GM20000 (cell line): Measurements from ENCODE around the gene MED22.

Source experiments
- DNase-seq: peaks from one replicate; pipeline ENCODE4 v3.0.0; 2012; ENCODE audit warnings: low spot score
- CTCF ChIP-seq: IDR thresholded peaks from 2 replicates; pipeline ENCODE4 v1.5.1; 2012; ENCODE audit warnings: mild to moderate bottlenecking, control low read depth; ENCODE audit errors: extremely low read depth, missing control alignments

The MED22 gene

GRCh38 chr9:133294257-133294656 lies 53.7 kb downstream of the MED22 start:
- TF ChIP-seq CTCF = no peak
- DNase-seq = no peak

GRCh38 chr9:133290751-133291302 lies 57.1 kb downstream of the MED22 start:
- DNase-seq = no peak

More at GRCh38 chr9:133290751-133291302, 57.1 kb downstream of the MED22 start:
- no peak for TF ChIP-seq CTCF
